ENCODE data around the gene GLRX. TPM values are rescaled to one million over a fixed set of nuclear protein-coding genes. Genes with fewer than 3 reads are reported as not detected.

The GLRX gene
- total and polyA plus RNA-seq, 2 of the 4 experiments (the other 2 are of a cell fraction) = 142 to 193 TPM

- H4K5ac ChIP-seq (ENCODE audit: low read depth, low read length) = peak overlapping the region; percentile 96
- peak overlapping the region; percentile 96 for H3K14ac ChIP-seq (replicated peaks; ENCODE audit: low read depth, low read length)
- peaks cover 36% of the 10 kb centered on the region for H3K4me1 ChIP-seq (ENCODE audit: control insufficient read depth, insufficient read depth, low read length)
- peak overlapping the region; percentile 95 for H3K4ac ChIP-seq (ENCODE audit: low read depth, low read length)
- peak overlapping the region; percentile 97 for H4K91ac ChIP-seq (ENCODE audit: insufficient read depth, low read depth, low read length)
- peak overlapping the region; percentile 69 for H3K4me2 ChIP-seq (ENCODE audit: low read depth, low read length)
- dilution Hi-C loops (cut with HindIII; ENCODE audit: low sequenced_read_pairs, unreplicated experiment) (no loop called here), in situ Hi-C loops (cut with MboI; ENCODE audit: low sequenced_read_pairs) (no loop called here), intact Hi-C loops (cut with micrococcal nuclease) (loop anchor here (5.0 kb wide), 1 partner anchor 204 kb away; no protein-coding TSS in a partner anchor)
- no peaks in the 10 kb centered on the region for H3K27me3 ChIP-seq (ENCODE audit: control insufficient read depth, insufficient read depth, low read length)
- H2BK5ac ChIP-seq (ENCODE audit: low read depth, low read length, poor library complexity, severe bottlenecking) = peak overlapping the region; percentile 98
- H3K9ac ChIP-seq (ENCODE audit: low read depth, low read length) = peak overlapping the region; percentile 67
- ChIA-PET CTCF (no interaction called here), POLR2A (ENCODE audit: unreplicated experiment) (no interaction called here)
- no peak overlapping the region for H2AK9ac ChIP-seq (replicated peaks; ENCODE audit: low read depth, low read length, poor library complexity)
- peaks cover 4 to 48% of the 10 kb centered on the region in 2 experiments; a peak in 3 of 4 replicates for H3K79me1 ChIP-seq (ENCODE audit: low read depth in 1 of 2, low read length in 2 of 2)
- H2AK5ac ChIP-seq (ENCODE audit: low read depth, low read length) = peak overlapping the region; percentile 99
- H3K27ac ChIP-seq (ENCODE audit: insufficient read depth, low read length) = peak overlapping the region; percentile 94
- H3K4me3 ChIP-seq (ENCODE audit: insufficient read depth, low read depth, low read length) = no peak overlapping the region
- H3K9me3 ChIP-seq (ENCODE audit: control insufficient read depth, insufficient read depth, low read length) = no peaks in the 10 kb centered on the region
- peak overlapping the region; percentile 96 for H2BK120ac ChIP-seq (ENCODE audit: low read depth, low read length)
- no peaks in the 10 kb centered on the region for H3K36me3 ChIP-seq (ENCODE audit: control insufficient read depth, insufficient read depth, low read length)
- H3K18ac ChIP-seq (ENCODE audit: low read depth, low read length) = peak overlapping the region; percentile 98
- H3K56ac ChIP-seq (ENCODE audit: extremely low read depth, insufficient read depth, low read length) = peak overlapping the region; percentile 63
- peak overlapping the region; percentile 88 for H2BK15ac ChIP-seq (ENCODE audit: low read depth, low read length)
- H2BK20ac ChIP-seq (ENCODE audit: low read depth, low read length) = peak overlapping the region; percentile 99
- peak; percentile 62 for DNase-seq
- peak overlapping the region; percentile 76 to 96 for H4K8ac ChIP-seq (ENCODE audit: low read depth in 2 of 2, low read length in 2 of 2)
- no peaks in the 10 kb centered on the region for H4K20me1 ChIP-seq (ENCODE audit: insufficient read depth, low read length)
- H2AFZ ChIP-seq (replicated peaks; ENCODE audit: low read length, poor library complexity) = peak overlapping the region; percentile 7
- WGBS, 2 experiments (ENCODE audit: extremely low coverage in 2 of 2, insufficient read length in 1 of 2) = 69% methylated on average over 3 of the region's 4 CpGs; no CpG with 5 or more reads in 1 of the 2 experiments
- peak overlapping the region; percentile 96; the same call in 1 of the 2 replicates for H3K23ac ChIP-seq (ENCODE audit: low read depth, low read length)
- BruUV-seq (replicated peaks) = no TSS peak
- ATAC-seq (ENCODE audit: low read depth) = peak; percentile 1; the same call in 1 of the 2 replicates
- H3K9me1 ChIP-seq (ENCODE audit: insufficient read depth, low read length) = peaks cover 24% of the 10 kb centered on the region
- TF ChIP-seq CHD1 (IDR thresholded peaks at IDR 0.05; ENCODE audit: low read depth, low read length) = no peak
- TF ChIP-seq MXI1 (IDR thresholded peaks at IDR 0.05; ENCODE audit: borderline replicate concordance, low read depth, low read length) = no peak
- peak; percentile 75 for TF ChIP-seq CEBPB (IDR thresholded peaks at IDR 0.05; ENCODE audit: low read depth, low read length)
- TF ChIP-seq MAFK (IDR thresholded peaks at IDR 0.05; ENCODE audit: low read depth, low read length) = no peak
- no peak for TF ChIP-seq ELK1 (IDR thresholded peaks at IDR 0.05; ENCODE audit: borderline replicate concordance, low read depth, low read length)
These were observed 40.8 kb upstream of the GLRX start for GRCh38 chr5:95863383-95863757.
